SIG-M5 treated with dmso at 0.1 percent for 504 hours (cell line): ENCODE measurements around the gene PHC3.

Experiments
- DNase-seq: peaks from one replicate; lab custom pipeline; 2025; ENCODE audit not compliant: unreplicated experiment; lab: John Stamatoyannopoulos, UW

PHC3 gene

DNA sequence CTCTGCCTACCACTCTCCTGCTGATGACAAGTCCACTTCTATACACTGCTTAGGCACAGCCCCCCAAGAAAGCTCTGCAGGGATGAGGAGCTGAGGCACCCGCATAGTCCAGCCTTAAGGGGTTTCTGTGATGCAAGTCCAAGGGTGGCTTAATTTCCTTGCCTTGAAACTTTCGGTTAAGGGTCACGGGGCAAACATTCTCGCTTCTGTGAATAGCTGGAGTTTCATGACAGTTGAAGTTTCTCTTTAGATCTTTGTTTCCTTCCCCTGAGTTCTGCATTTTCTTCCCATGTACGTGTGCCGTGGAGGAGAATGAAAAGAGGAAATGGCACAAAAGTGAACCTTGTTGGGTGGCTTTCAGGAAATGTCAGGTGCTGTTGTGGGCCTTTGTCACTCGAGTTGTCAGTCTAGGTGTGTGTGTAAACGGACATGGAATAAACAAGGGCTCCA, 136.7 kb downstream of the PHC3 start:
- peak; percentile 99 for DNase-seq

DNA sequence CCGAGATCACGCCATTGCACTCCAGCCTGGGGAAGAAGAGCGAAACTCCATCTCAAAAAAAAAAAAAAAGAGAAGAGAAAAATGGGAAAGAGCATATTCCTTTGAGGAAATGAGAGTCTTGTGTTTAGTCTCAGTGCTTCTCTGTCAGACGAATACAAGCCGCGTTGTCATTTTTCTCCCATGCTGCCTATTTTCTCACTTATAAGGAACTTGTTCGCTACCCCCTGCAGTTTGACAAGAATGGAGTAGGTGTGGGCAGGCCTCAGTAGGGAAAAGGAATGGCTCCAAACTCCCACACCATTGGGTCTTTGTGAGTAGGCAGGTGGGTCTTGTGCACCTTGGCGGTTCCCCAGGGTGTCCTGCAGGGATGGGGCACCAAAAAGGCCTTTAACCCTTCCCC, 137.3 kb downstream of the PHC3 start:
- peak; percentile 66 for DNase-seq

DNA sequence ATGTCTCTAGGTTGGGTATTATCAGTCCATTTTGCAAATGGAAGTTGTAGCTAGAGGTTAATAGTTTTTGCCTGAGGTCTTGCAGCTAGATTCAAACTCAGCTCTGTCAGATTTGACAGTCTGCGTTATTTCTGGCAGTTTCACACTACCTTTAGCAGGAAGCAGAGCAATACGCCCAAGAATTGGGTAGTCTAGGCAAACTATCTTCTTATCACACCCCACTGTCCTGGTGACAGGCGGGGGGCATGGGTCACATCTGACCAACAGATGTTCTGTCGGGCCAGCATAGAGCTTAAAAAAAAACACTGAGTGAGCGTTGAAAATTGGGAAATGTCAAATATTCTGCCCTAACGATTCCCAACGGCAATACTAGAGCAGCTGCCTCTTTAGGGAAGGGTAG, 138.0 kb downstream of the PHC3 start:
- DNase-seq, result no peak

DNA sequence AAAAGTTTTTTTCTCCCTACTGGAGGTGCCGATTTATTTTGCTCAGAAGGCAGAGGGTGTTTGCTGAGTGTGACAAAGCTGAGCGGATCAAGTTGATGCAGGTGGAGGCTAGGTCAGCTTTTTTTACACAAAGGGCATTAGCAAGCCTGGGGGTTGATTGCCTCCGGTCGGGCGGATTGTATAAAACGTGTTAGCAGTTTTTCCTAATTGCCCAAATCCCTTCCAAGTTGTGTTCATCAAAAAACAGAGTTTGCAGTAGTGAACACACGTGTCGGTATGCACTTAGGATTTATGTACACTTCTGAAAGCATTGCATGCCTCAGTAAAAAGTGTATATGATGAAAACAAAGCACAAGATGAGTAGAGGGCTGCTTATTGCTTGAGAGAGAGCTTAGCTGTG, 141.1 kb downstream of the PHC3 start:
- no peak for DNase-seq

GRCh38 chr3:170038434-170039110, 143.0 kb downstream of the PHC3 start:
- peak; percentile 81 for DNase-seq
